HUES64 (cell line): ENCODE measurements around the gene CFAP221.
"Not testable (repeated sequence)": the region's sequence is repeated elsewhere in the genome, so short reads cannot be mapped to it uniquely, and the experiment has no call there.

Source experiments
- H3K27ac ChIP-seq: 2 replicates; pipeline ENCODE4 v1.7.0; 2013; ENCODE audit warnings: low read depth, low read length, inconsistent platforms
- H3K27me3 ChIP-seq: 2 replicates; pipeline ENCODE4 v1.6.1; 2013; ENCODE audit warnings: mild to moderate bottlenecking, low read length; ENCODE audit not compliant: insufficient read depth
- H3K36me3 ChIP-seq: 2 replicates; pipeline ENCODE4 v1.6.1; 2013; ENCODE audit warnings: mild to moderate bottlenecking, low read length; ENCODE audit not compliant: insufficient read depth
- H3K4me1 ChIP-seq: 2 replicates; pipeline ENCODE4 v1.6.1; 2013; ENCODE audit warnings: mild to moderate bottlenecking, low read length, moderate library complexity; ENCODE audit not compliant: insufficient read depth
- H3K4me3 ChIP-seq: 2 replicates; pipeline ENCODE4 v1.5.1; 2013; ENCODE audit warnings: mild to moderate bottlenecking, low read length, moderate library complexity
- H3K9ac ChIP-seq: 2 replicates; pipeline ENCODE4 v1.6.1; 2013; ENCODE audit warnings: mild to moderate bottlenecking, low read depth, low read length
- H3K9me3 ChIP-seq: 2 replicates; pipeline ENCODE4 v1.6.1; 2013; ENCODE audit warnings: low read depth, low read length; ENCODE audit not compliant: insufficient read depth
- WGBS: fragments of 150-250, 120-280 bp; methylation state at CpG from one replicate; pipeline ENCODE4 v1.1.7; 2013; ENCODE audit warnings: missing lambda C conversion rate; 5-methylcytosine and 5-hydroxymethylcytosine counted together

The CFAP221 gene

GRCh38 chr2:119591523-119591922 is 47.3 kb downstream of the CFAP221 start:
- Histone ChIP-seq H3K4me1 (no peaks in the 10 kb centered on the region), H3K4me3 (no peak overlapping the region), H3K36me3 (no peaks in the 10 kb centered on the region), H3K9ac (no peak overlapping the region), H3K27me3 (no peaks in the 10 kb centered on the region), H3K27ac (no peak overlapping the region), H3K9me3 (no peaks in the 10 kb centered on the region)
- WGBS: 95% methylated on average over 3 of the region's 3 CpGs

- 87% methylated on average over 5 of the region's 5 CpGs for WGBS
- Histone ChIP-seq H3K4me1 (no peaks in the 10 kb centered on the region), H3K9me3 (no peaks in the 10 kb centered on the region), H3K9ac (no peak overlapping the region), H3K27me3 (no peaks in the 10 kb centered on the region), H3K4me3 (no peak overlapping the region), H3K36me3 (no peaks in the 10 kb centered on the region), H3K27ac (no peak overlapping the region)
Measured at GRCh38 chr2:119592436-119592835, 48.2 kb downstream of the CFAP221 start.

- Histone ChIP-seq H3K9ac (no peak overlapping the region), H3K36me3 (no peaks in the 10 kb centered on the region), H3K9me3 (no peaks in the 10 kb centered on the region), H3K27ac (no peak overlapping the region), H3K4me3 (no peak overlapping the region), H3K27me3 (no peaks in the 10 kb centered on the region), H3K4me1 (no peaks in the 10 kb centered on the region)
- 89% methylated on average over 5 of the region's 6 CpGs for WGBS
Measured at GRCh38 chr2:119596638-119597037, 52.4 kb downstream of the CFAP221 start.

GRCh38 chr2:119598596-119599263 is 54.5 kb downstream of the CFAP221 start:
- Histone ChIP-seq H3K9me3 (no peaks in the 10 kb centered on the region), H3K4me1 (no peaks in the 10 kb centered on the region), H3K27me3 (no peaks in the 10 kb centered on the region), H3K27ac (no peak overlapping the region), H3K4me3 (no peak overlapping the region), H3K9ac (no peak overlapping the region), H3K36me3 (no peaks in the 10 kb centered on the region)
- WGBS: 91% methylated on average over 5 of the region's 5 CpGs

- Histone ChIP-seq H3K27me3 (no peaks in the 10 kb centered on the region), H3K4me1 (no peaks in the 10 kb centered on the region), H3K9ac (no peak overlapping the region), H3K9me3 (no peaks in the 10 kb centered on the region), H3K27ac (no peak overlapping the region), H3K36me3 (no peaks in the 10 kb centered on the region), H3K4me3 (no peak overlapping the region)
- WGBS: 73% methylated on average over 2 of the region's 2 CpGs
Measured at GRCh38 chr2:119599384-119599783, 55.1 kb downstream of the CFAP221 start.

- no peaks in the 10 kb centered on the region for H3K27me3 ChIP-seq
- no peak overlapping the region for H3K27ac ChIP-seq
- WGBS: 91% methylated on average over 4 of the region's 4 CpGs
- no peaks in the 10 kb centered on the region for H3K9me3 ChIP-seq
- no peaks in the 10 kb centered on the region for H3K4me1 ChIP-seq
- no peak overlapping the region for H3K4me3 ChIP-seq
- H3K9ac ChIP-seq: no peak overlapping the region
- H3K36me3 ChIP-seq: no peaks in the 10 kb centered on the region
Measured at GRCh38 chr2:119605096-119605495, 60.8 kb downstream of the CFAP221 start.

GRCh38 chr2:119606674-119607073 is 62.4 kb downstream of the CFAP221 start:
- Histone ChIP-seq H3K36me3 (no peaks in the 10 kb centered on the region), H3K4me3 (no peak overlapping the region), H3K27ac (no peak overlapping the region), H3K9me3 (no peaks in the 10 kb centered on the region), H3K27me3 (no peaks in the 10 kb centered on the region), H3K9ac (no peak overlapping the region), H3K4me1 (no peaks in the 10 kb centered on the region)
- WGBS: 92% methylated on average over 1 of the region's 1 CpG

GRCh38 chr2:119608553-119608952 is 64.3 kb downstream of the CFAP221 start:
- no peak overlapping the region for H3K4me3 ChIP-seq
- H3K27me3 ChIP-seq: no peaks in the 10 kb centered on the region
- WGBS: 82% methylated on average over 3 of the region's 3 CpGs

GRCh38 chr2:119609337-119609736 is 65.1 kb downstream of the CFAP221 start:
- Histone ChIP-seq H3K27me3 (no peaks in the 10 kb centered on the region), H3K4me3 (no peak overlapping the region), H3K9ac (no peak overlapping the region), H3K9me3 (peaks cover 8% of the 10 kb centered on the region), H3K36me3 (no peaks in the 10 kb centered on the region), H3K27ac (no peak overlapping the region), H3K4me1 (no peaks in the 10 kb centered on the region)
- 96% methylated on average over 1 of the region's 2 CpGs for WGBS

More at GRCh38 chr2:119608553-119608952, 64.3 kb downstream of the CFAP221 start:
- Histone ChIP-seq H3K9me3 (no peaks in the 10 kb centered on the region), H3K27ac (no peak overlapping the region), H3K9ac (no peak overlapping the region), H3K36me3 (no peaks in the 10 kb centered on the region), H3K4me1 (no peaks in the 10 kb centered on the region)

- H3K9me3 ChIP-seq: peaks cover 18% of the 10 kb centered on the region
- not testable (repeated sequence) for H3K4me3 ChIP-seq, H3K27me3 ChIP-seq, H3K36me3 ChIP-seq, H3K9ac ChIP-seq, H3K27ac ChIP-seq, H3K4me1 ChIP-seq
Measured at GRCh38 chr2:119614140-119614539, 69.9 kb downstream of the CFAP221 start.

GRCh38 chr2:119616421-119616820 is 72.2 kb downstream of the CFAP221 start:
- H3K27ac ChIP-seq: no peak overlapping the region
- H3K4me1 ChIP-seq: no peaks in the 10 kb centered on the region
- H3K9ac ChIP-seq: no peak overlapping the region
- H3K9me3 ChIP-seq: peaks cover 18% of the 10 kb centered on the region
- H3K4me3 ChIP-seq: no peak overlapping the region
- no peaks in the 10 kb centered on the region for H3K27me3 ChIP-seq
- no peaks in the 10 kb centered on the region for H3K36me3 ChIP-seq
- 88% methylated on average over 6 of the region's 6 CpGs for WGBS

GRCh38 chr2:119617455-119617854 is 73.2 kb downstream of the CFAP221 start:
- no peak overlapping the region for H3K9ac ChIP-seq
- no peak overlapping the region for H3K4me3 ChIP-seq
- H3K27ac ChIP-seq: no peak overlapping the region
- WGBS: 93% methylated on average over 2 of the region's 2 CpGs
- H3K4me1 ChIP-seq: no peaks in the 10 kb centered on the region
- H3K9me3 ChIP-seq: peaks cover 18% of the 10 kb centered on the region
- H3K36me3 ChIP-seq: no peaks in the 10 kb centered on the region
- H3K27me3 ChIP-seq: no peaks in the 10 kb centered on the region
